GM06990 (cell line): Measurements from ENCODE around the gene GNL3.
A peak's percentile ranks its signal among the peaks of the same experiment; 100 is the strongest.

ENCODE experiments used
- DNase-seq: peaks from one replicate; pipeline ENCODE4 v3.0.0-alpha.2; 2011; ENCODE audit not compliant: insufficient read length; ENCODE audit errors: extremely low read depth
- H3K27me3 ChIP-seq: replicated peaks from 2 replicates; pipeline ENCODE4 v1.6.0; 2011; ENCODE audit warnings: low read length; ENCODE audit not compliant: control insufficient read depth, insufficient read depth
- H3K36me3 ChIP-seq: 2 replicates; pipeline ENCODE4 v1.5.1; 2011; ENCODE audit warnings: low read length; ENCODE audit not compliant: control insufficient read depth, insufficient read depth
- H3K4me3 ChIP-seq: replicated peaks from 2 replicates; pipeline ENCODE4 v1.5.1; 2011; ENCODE audit warnings: low read depth, mild to moderate bottlenecking, control low read depth, low read length
- CTCF ChIP-seq: IDR thresholded peaks from 2 replicates; pipeline ENCODE4 v1.5.1; 2011; ENCODE audit warnings: low read length, control low read depth, mild to moderate bottlenecking, inconsistent platforms; ENCODE audit not compliant: insufficient read depth, poor library complexity, severe bottlenecking

GNL3 gene

GRCh38 chr3:52730681-52731080, 44.8 kb downstream of the GNL3 start:
- Histone ChIP-seq H3K4me3 (no peak overlapping the region), H3K36me3 (peaks cover 4% of the 10 kb centered on the region; the same call in 1 of the 2 replicates), H3K27me3 (no peaks in the 10 kb centered on the region)
- no peak for DNase-seq
- TF ChIP-seq CTCF, result no peak

- H3K27me3 ChIP-seq, result no peaks in the 10 kb centered on the region
- DNase-seq, result no peak
- no peak overlapping the region for H3K4me3 ChIP-seq
- peaks cover 4% of the 10 kb centered on the region; the same call in 1 of the 2 replicates for H3K36me3 ChIP-seq
- no peak for TF ChIP-seq CTCF
Observed at GRCh38 chr3:52731590-52731989, 45.8 kb downstream of the GNL3 start.

GRCh38 chr3:52733256-52733891, 47.5 kb downstream of the GNL3 start:
- Histone ChIP-seq H3K4me3 (no peak overlapping the region), H3K36me3 (peaks cover 6% of the 10 kb centered on the region), H3K27me3 (no peaks in the 10 kb centered on the region)
- DNase-seq, result no peak
- TF ChIP-seq CTCF, result no peak

- Histone ChIP-seq H3K27me3 (no peaks in the 10 kb centered on the region), H3K4me3 (no peak overlapping the region), H3K36me3 (peaks cover 5% of the 10 kb centered on the region)
- no peak for TF ChIP-seq CTCF
- no peak for DNase-seq
Observed at GRCh38 chr3:52739730-52740129, 53.9 kb downstream of the GNL3 start.

GRCh38 chr3:52742418-52743041, 56.7 kb downstream of the GNL3 start:
- H3K27me3 ChIP-seq, result no peaks in the 10 kb centered on the region
- DNase-seq, result no peak
- TF ChIP-seq CTCF, result peak; percentile 57
- peaks cover 6% of the 10 kb centered on the region for H3K36me3 ChIP-seq
- no peak overlapping the region for H3K4me3 ChIP-seq
